SK-N-SH (cell line): ENCODE results near the gene ITGB5. TPM values are rescaled to one million over a fixed set of nuclear protein-coding genes. Genes with fewer than 3 reads are reported as not detected.

Experiments used
- CTCF ChIA-PET: fragments of 300-600, 350-600 bp; formaldehyde crosslinking; extraction: SDS; loops from one replicate; lab custom pipeline; 2021; lab: Yijun Ruan, JAX
- POLR2A ChIA-PET: fragments of 350-600 bp; sonication (Branson Sonifier 250); formaldehyde crosslinking; extraction: SDS; loops from one replicate; lab custom pipeline; 2020; ENCODE audit warnings: antibody characterized with exemption, inconsistent platforms; lab: Yijun Ruan, JAX
- DNase-seq: peaks from one replicate; pipeline ENCODE4 v3.0.0; 2012
- H2AFZ ChIP-seq: fragments of 200-600 bp; sonication (generic); 2 replicates; pipeline ENCODE4 v1.8.1; 2016; ENCODE audit warnings: antibody characterized with exemption, mild to moderate bottlenecking, low read depth
- H3F3A ChIP-seq: fragments of 200-600 bp; sonication (generic); replicated peaks from 2 replicates; pipeline ENCODE3; 2016; ENCODE audit warnings: antibody characterized with exemption, mild to moderate bottlenecking; ENCODE audit not compliant: insufficient read depth
- H3K27ac ChIP-seq, 2 experiments: fragments of 200-500 bp in 1 of 2; fragments of 200-600 bp in 1 of 2; sonication (Bioruptor generic) in 1 of 2; sonication (generic), shearing (Covaris generic) in 1 of 2; 2 replicates each; pipeline versions ENCODE4 v1.5.1 to v1.6.1; 2014 to 2016; ENCODE audit warnings: low read depth in 2 of 2, inconsistent platforms in 1 of 2, low read length in 1 of 2, mild to moderate bottlenecking in 1 of 2, mixed read lengths in 1 of 2
- H3K27me3 ChIP-seq: fragments of 200-600 bp; sonication (generic), shearing (Covaris generic); 2 replicates; pipeline ENCODE4 v1.6.1; 2016; ENCODE audit warnings: mixed run types; ENCODE audit not compliant: insufficient read depth
- H3K36me3 ChIP-seq, 2 experiments: fragments of 200-500 bp in 1 of 2; fragments of 200-600 bp in 1 of 2; sonication (Bioruptor generic) in 1 of 2; sonication (generic) in 1 of 2; replicated peaks in 1 of 2; 2 replicates each; pipeline versions ENCODE3 to v1.5.1; 2014 to 2016; ENCODE audit warnings: low read length in 1 of 2, mild to moderate bottlenecking in 1 of 2; ENCODE audit not compliant: insufficient read depth in 2 of 2, control insufficient read depth in 1 of 2
- H3K4me1 ChIP-seq, 2 experiments: fragments of 200-500 bp in 1 of 2; fragments of 200-600 bp in 1 of 2; sonication (Bioruptor generic) in 1 of 2; sonication (generic), shearing (Covaris generic) in 1 of 2; 2 replicates each; pipeline versions ENCODE4 v1.5.1 to v1.6.1; 2014 to 2016; ENCODE audit warnings: low read depth in 1 of 2, low read length in 1 of 2, mixed run types in 1 of 2; ENCODE audit not compliant: insufficient read depth in 2 of 2, control insufficient read depth in 1 of 2
- H3K4me2 ChIP-seq: fragments of 200-600 bp; sonication (generic), shearing (Covaris generic); 2 replicates; pipeline ENCODE4 v1.6.1; 2017; ENCODE audit warnings: mixed run types
- H3K4me3 ChIP-seq, 2 experiments: fragments of 200-500 bp in 1 of 2; fragments of 200-600 bp in 1 of 2; sonication (Bioruptor generic) in 1 of 2; sonication (generic), shearing (Covaris generic) in 1 of 2; 2 replicates each; pipeline versions ENCODE4 v1.5.1 to v1.8.1; 2014 to 2016; ENCODE audit warnings: low read depth in 2 of 2, inconsistent platforms in 1 of 2, low read length in 1 of 2, mild to moderate bottlenecking in 1 of 2, mixed read lengths in 1 of 2, moderate library complexity in 1 of 2
- H3K79me2 ChIP-seq: fragments of 200-600 bp; sonication (generic); 2 replicates; pipeline ENCODE4 v1.8.1; 2017; ENCODE audit warnings: mild to moderate bottlenecking; ENCODE audit not compliant: insufficient read depth
- H3K9ac ChIP-seq: fragments of 200-600 bp; sonication (generic); 2 replicates; pipeline ENCODE4 v1.6.1; 2017; ENCODE audit warnings: mixed run types
- H3K9me2 ChIP-seq: fragments of 200-600 bp; sonication (generic); 2 replicates; pipeline ENCODE4 v1.6.1; 2017; ENCODE audit warnings: mixed run types
- H3K9me3 ChIP-seq: fragments of 200-600 bp; sonication (generic); 2 replicates; pipeline ENCODE4 v1.6.1; 2017; ENCODE audit warnings: mixed run types, mild to moderate bottlenecking, moderate library complexity
- H4K20me1 ChIP-seq: fragments of 200-600 bp; sonication (generic); 2 replicates; pipeline ENCODE4 v1.6.1; 2017; ENCODE audit warnings: mild to moderate bottlenecking, mixed run types; ENCODE audit not compliant: insufficient read depth
- EP300 ChIP-seq, 2 experiments: IDR thresholded peaks; 2 replicates each; pipeline versions ENCODE4 v1.4.0 to v1.6.1; 2012; ENCODE audit warnings: borderline replicate concordance in 1 of 2, low read depth in 1 of 2, low read length in 1 of 2
- EZH2phosphoT487 ChIP-seq: fragments of 200-600 bp; sonication (generic); IDR thresholded peaks from 2 replicates; pipeline ENCODE4 v1.6.1; 2017; ENCODE audit warnings: low read depth, mixed run types, mild to moderate bottlenecking, antibody characterized with exemption, moderate library complexity, borderline replicate concordance
- FOSL2 ChIP-seq: IDR thresholded peaks from 2 replicates; pipeline ENCODE4 v1.4.0; 2012; ENCODE audit warnings: low read depth, mild to moderate bottlenecking, moderate library complexity, borderline replicate concordance
- FOXM1 ChIP-seq: IDR thresholded peaks from 2 replicates; pipeline ENCODE4 v1.4.0; 2012; ENCODE audit warnings: low read depth, mild to moderate bottlenecking
- GABPA ChIP-seq: IDR thresholded peaks from 2 replicates; pipeline ENCODE4 v1.4.0; 2012; ENCODE audit warnings: low read depth, mild to moderate bottlenecking
- GATA2 ChIP-seq: sonication (generic); formaldehyde crosslinking; IDR thresholded peaks from 2 replicates; pipeline ENCODE4 v1.5.0; 2020; ENCODE audit warnings: mild to moderate bottlenecking, missing genetic modification reagents
- JUND ChIP-seq: IDR thresholded peaks from 2 replicates; pipeline ENCODE4 v1.4.0; 2012
- NRF1 ChIP-seq: IDR thresholded peaks from 2 replicates; pipeline ENCODE4 v1.6.1; 2012; ENCODE audit warnings: low read depth, mild to moderate bottlenecking, low read length
- RFX5 ChIP-seq: IDR thresholded peaks from 2 replicates; pipeline ENCODE4 v1.6.1; 2012; ENCODE audit warnings: mild to moderate bottlenecking, improper control_type of control experiment, low read length
- RXRA ChIP-seq: IDR thresholded peaks from 2 replicates; pipeline ENCODE4 v1.4.0; 2012; ENCODE audit warnings: low read depth, mild to moderate bottlenecking, borderline replicate concordance
- SIN3A ChIP-seq: IDR thresholded peaks from 2 replicates; pipeline ENCODE4 v1.6.1; 2012; ENCODE audit warnings: low read depth, mild to moderate bottlenecking, low read length, moderate library complexity, borderline replicate concordance
- SMC3 ChIP-seq: IDR thresholded peaks from 2 replicates; pipeline ENCODE4 v1.6.1; 2012; ENCODE audit warnings: low read depth, low read length, improper control_type of control experiment
- TCF12 ChIP-seq: IDR thresholded peaks from 2 replicates; pipeline ENCODE4 v1.4.0; 2012
- TEAD4 ChIP-seq: IDR thresholded peaks from 2 replicates; pipeline ENCODE4 v1.4.0; 2012; ENCODE audit warnings: mild to moderate bottlenecking, borderline replicate concordance; ENCODE audit not compliant: insufficient read depth
- YY1 ChIP-seq: IDR thresholded peaks from 2 replicates; pipeline ENCODE4 v1.4.0; 2012; ENCODE audit warnings: low read depth, mild to moderate bottlenecking
- whole genome bisulfite sequencing: methylation state at CpG from one replicate; pipeline ENCODE4 v1.1.6; 2017; ENCODE audit warnings: low lambda C conversion rate; 5-methylcytosine and 5-hydroxymethylcytosine counted together
- polyA plus RNA-seq, 3 experiments: library from polyadenylated mRNA; depleted of rRNA; stranded (reverse); fragments of >200 nt; gene quantifications; 2 replicates each; pipeline ENCODE4 v1.2.3, GENCODE V29; 2012
- TF ChIP-seq, protein P1 (sequence below): fragments of 150-350 bp; IDR thresholded peaks from 2 replicates; pipeline ENCODE4 v1.6.1; 2017; ENCODE audit warnings: antibody characterized with exemption, low read length, low read depth, borderline replicate concordance
- TF ChIP-seq, protein P2 (sequence below): IDR thresholded peaks from 2 replicates; pipeline ENCODE4; 2012
- TF ChIP-seq, protein P3 (sequence below): IDR thresholded peaks from 2 replicates; pipeline ENCODE4 v1.4.0; 2012; ENCODE audit warnings: low read depth, borderline replicate concordance
- TF ChIP-seq, protein P4 (sequence below): fragments of 150-350 bp; IDR thresholded peaks from 2 replicates; pipeline ENCODE4 v1.6.1; 2016; ENCODE audit warnings: mild to moderate bottlenecking, low read depth, low read length

Gene ITGB5
- polyA plus RNA-seq, 1 of the 3 experiments (the other 2 are of a cell fraction) = 481 TPM

DNA sequence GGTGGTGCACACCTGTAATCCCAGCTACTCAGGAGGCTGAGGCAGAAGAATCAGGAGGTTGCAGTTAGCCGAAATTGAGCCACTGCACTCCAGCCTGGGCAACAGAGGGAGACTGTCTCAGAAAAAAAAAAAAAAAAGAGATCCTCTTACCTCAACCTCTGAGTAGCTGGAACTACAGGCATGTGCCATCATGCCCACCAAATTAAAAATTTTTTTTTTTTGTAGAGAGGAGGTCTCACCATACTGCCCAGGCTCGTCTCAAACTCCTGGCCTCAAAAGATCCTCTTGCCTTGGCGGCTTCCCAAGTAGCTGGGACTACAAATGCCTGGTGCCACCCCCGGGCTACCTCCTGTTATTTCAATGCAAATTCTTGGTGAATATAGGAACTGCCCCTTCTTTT lies 155.4 kb downstream of the ITGB5 start:
- H3K27ac ChIP-seq = no peak overlapping the region
- H2AFZ ChIP-seq = no peak overlapping the region
- H3K9me3 ChIP-seq = no peaks in the 10 kb centered on the region
- no peak for TF ChIP-seq RFX5
- TF ChIP-seq FOXM1 = no peak
- no peak for TF ChIP-seq EZH2phosphoT487
- peak overlapping the region; percentile 84 to 86; a peak in 1 of 4 replicates for H3K4me3 ChIP-seq
- no peak for DNase-seq
- 86% methylated on average over 4 of the region's 4 CpGs for WGBS
- peaks cover 7 to 29% of the 10 kb centered on the region in 2 experiments for H3K36me3 ChIP-seq
- CTCF ChIA-PET = interaction anchor here (1.8 kb wide), 1 partner anchor 170 kb away, joined by 5 read pairs; no protein-coding TSS in a partner anchor
- no peaks in the 10 kb centered on the region for H3F3A ChIP-seq
- peaks cover 7 to 14% of the 10 kb centered on the region in 2 experiments; a peak in 3 of 4 replicates for H3K4me1 ChIP-seq
- H3K9me2 ChIP-seq = no peaks in the 10 kb centered on the region
- no peaks in the 10 kb centered on the region for H4K20me1 ChIP-seq
- H3K4me2 ChIP-seq = peak overlapping the region; percentile 95
- POLR2A ChIA-PET = interaction anchor here (0.9 kb wide), 1 partner anchor 116 kb away, joined by 3 read pairs; no protein-coding TSS in a partner anchor
- H3K79me2 ChIP-seq = peaks cover 57% of the 10 kb centered on the region
- no peak overlapping the region for H3K9ac ChIP-seq
- no peaks in the 10 kb centered on the region for H3K27me3 ChIP-seq

DNA sequence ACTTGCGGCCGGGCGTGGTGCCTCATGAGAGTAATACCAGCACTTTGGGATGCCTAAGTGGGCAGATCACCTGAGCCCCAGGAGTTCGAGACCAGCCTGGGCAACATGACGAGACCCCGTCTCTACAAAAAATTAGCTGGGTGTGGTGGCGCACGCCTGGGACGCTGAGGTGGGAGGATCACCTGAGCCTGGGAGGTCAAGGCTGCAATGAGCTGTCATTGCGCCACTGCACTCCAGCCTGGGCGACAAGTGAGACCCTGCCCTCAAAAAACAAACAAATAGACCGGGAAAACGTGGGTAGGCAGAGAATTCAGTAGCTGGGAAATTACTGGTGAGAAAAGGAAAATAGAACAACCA lies 156.2 kb downstream of the ITGB5 start:
- H4K20me1 ChIP-seq = no peaks in the 10 kb centered on the region
- peak overlapping the region; percentile 95 for H3K4me2 ChIP-seq
- no peak for TF ChIP-seq TCF12
- TF ChIP-seq, protein P1, sequence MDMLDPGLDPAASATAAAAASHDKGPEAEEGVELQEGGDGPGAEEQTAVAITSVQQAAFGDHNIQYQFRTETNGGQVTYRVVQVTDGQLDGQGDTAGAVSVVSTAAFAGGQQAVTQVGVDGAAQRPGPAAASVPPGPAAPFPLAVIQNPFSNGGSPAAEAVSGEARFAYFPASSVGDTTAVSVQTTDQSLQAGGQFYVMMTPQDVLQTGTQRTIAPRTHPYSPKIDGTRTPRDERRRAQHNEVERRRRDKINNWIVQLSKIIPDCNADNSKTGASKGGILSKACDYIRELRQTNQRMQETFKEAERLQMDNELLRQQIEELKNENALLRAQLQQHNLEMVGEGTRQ = no peak
- TF ChIP-seq YY1 = no peak
- no peak for TF ChIP-seq JUND
- TF ChIP-seq TEAD4 = no peak
- TF ChIP-seq RXRA = no peak
- TF ChIP-seq, protein P2, sequence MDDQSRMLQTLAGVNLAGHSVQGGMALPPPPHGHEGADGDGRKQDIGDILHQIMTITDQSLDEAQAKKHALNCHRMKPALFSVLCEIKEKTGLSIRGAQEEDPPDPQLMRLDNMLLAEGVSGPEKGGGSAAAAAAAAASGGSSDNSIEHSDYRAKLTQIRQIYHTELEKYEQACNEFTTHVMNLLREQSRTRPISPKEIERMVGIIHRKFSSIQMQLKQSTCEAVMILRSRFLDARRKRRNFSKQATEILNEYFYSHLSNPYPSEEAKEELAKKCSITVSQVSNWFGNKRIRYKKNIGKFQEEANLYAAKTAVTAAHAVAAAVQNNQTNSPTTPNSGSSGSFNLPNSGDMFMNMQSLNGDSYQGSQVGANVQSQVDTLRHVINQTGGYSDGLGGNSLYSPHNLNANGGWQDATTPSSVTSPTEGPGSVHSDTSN = no peak
- no peak for TF ChIP-seq SMC3
- TF ChIP-seq GATA2 (CRISPR knock-in tag) = no peak
- TF ChIP-seq SIN3A = no peak
- TF ChIP-seq FOSL2 = no peak
- no peak for TF ChIP-seq RFX5
- TF ChIP-seq, protein P3, sequence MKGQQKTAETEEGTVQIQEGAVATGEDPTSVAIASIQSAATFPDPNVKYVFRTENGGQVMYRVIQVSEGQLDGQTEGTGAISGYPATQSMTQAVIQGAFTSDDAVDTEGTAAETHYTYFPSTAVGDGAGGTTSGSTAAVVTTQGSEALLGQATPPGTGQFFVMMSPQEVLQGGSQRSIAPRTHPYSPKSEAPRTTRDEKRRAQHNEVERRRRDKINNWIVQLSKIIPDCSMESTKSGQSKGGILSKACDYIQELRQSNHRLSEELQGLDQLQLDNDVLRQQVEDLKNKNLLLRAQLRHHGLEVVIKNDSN = no peak
- TF ChIP-seq NRF1 = no peak
- no peak for TF ChIP-seq EZH2phosphoT487
- no peak for TF ChIP-seq GABPA
- TF ChIP-seq, protein P4, sequence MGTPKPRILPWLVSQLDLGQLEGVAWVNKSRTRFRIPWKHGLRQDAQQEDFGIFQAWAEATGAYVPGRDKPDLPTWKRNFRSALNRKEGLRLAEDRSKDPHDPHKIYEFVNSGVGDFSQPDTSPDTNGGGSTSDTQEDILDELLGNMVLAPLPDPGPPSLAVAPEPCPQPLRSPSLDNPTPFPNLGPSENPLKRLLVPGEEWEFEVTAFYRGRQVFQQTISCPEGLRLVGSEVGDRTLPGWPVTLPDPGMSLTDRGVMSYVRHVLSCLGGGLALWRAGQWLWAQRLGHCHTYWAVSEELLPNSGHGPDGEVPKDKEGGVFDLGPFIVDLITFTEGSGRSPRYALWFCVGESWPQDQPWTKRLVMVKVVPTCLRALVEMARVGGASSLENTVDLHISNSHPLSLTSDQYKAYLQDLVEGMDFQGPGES = no peak
- no peak for TF ChIP-seq EP300 (IDR thresholded peaks at IDR 0.05; ENCODE audit: borderline replicate concordance in 1 of 2, low read depth in 1 of 2, low read length in 1 of 2)
- H2AFZ ChIP-seq = peak overlapping the region; percentile 97; the same call in 1 of the 2 replicates
- WGBS = 4% methylated on average over 12 of the region's 13 CpGs
- H3K9me2 ChIP-seq = no peaks in the 10 kb centered on the region
- H3K9ac ChIP-seq = peak overlapping the region; percentile 80
- peaks cover 5 to 22% of the 10 kb centered on the region in 2 experiments for H3K36me3 ChIP-seq
- peaks cover 50% of the 10 kb centered on the region for H3K79me2 ChIP-seq
- DNase-seq = no peak
- no peaks in the 10 kb centered on the region for H3F3A ChIP-seq
- no peaks in the 10 kb centered on the region for H3K27me3 ChIP-seq
- peaks cover 7 to 14% of the 10 kb centered on the region in 2 experiments; a peak in 3 of 4 replicates for H3K4me1 ChIP-seq
- H3K9me3 ChIP-seq = no peaks in the 10 kb centered on the region
- ChIA-PET POLR2A (interaction anchor here (0.9 to 1.2 kb wide), 2 partner anchors 9 to 117 kb away, joined by 3 read pairs; no protein-coding TSS in a partner anchor), CTCF (interaction anchor here (1.4 kb wide), 1 partner anchor 42 kb away, joined by 3 read pairs; no protein-coding TSS in a partner anchor)
- H3K27ac ChIP-seq = no peak overlapping the region
- H3K4me3 ChIP-seq = peak overlapping the region; percentile 84 to 86
